GM12878 (cell line): ENCODE measurements around the gene NCOA6. TPM values are rescaled to one million over a fixed set of nuclear protein-coding genes. Genes with fewer than 3 reads are reported as not detected.
"Not testable (repeated sequence)": the region's sequence is repeated elsewhere in the genome, so short reads cannot be mapped to it uniquely, and the experiment has no call there.

ENCODE experiments used
- ATAC-seq: fragments of 200-7000 bp; cut with Tn5 transposase; 3 replicates; pipeline ENCODE4 v1.9.1; 2020; ENCODE audit warnings: mild to moderate bottlenecking, moderate library complexity
- BruUV-seq: library from RNA; stranded (reverse); fragments of 400-500 nt; replicated peaks from 2 replicates; lab custom pipeline; 2021; lab: Mats Ljungman, UMichigan
- CTCF ChIA-PET: fragments of 300-600 bp; sonication (Branson Sonifier 250); formaldehyde crosslinking; extraction: SDS; loops from one replicate; lab custom pipeline; 2021; ENCODE audit warnings: inconsistent platforms; lab: Yijun Ruan, JAX
- POLR2A ChIA-PET: fragments of 350-600 bp; formaldehyde crosslinking; extraction: SDS; loops from one replicate; lab custom pipeline; 2021; ENCODE audit warnings: inconsistent platforms; lab: Charles Lee
- RAD21 ChIA-PET: fragments of 300-600 bp; sonication (Branson Sonifier 250); formaldehyde crosslinking; loops from one replicate; lab custom pipeline; 2023; ENCODE audit warnings: antibody characterized with exemption; ENCODE audit not compliant: unreplicated experiment; lab: Charles Lee
- SMC1A ChIA-PET: fragments of 300-600 bp; sonication (Branson Sonifier 250); formaldehyde crosslinking; loops from one replicate; lab custom pipeline; 2023; ENCODE audit not compliant: unreplicated experiment, uncharacterized antibody; lab: Charles Lee
- DNase-seq: peaks from one replicate; pipeline ENCODE4 v3.0.0-alpha.2; 2011; ENCODE audit warnings: low read depth, low spot score
- FAIRE-seq: peaks from 3 replicates; lab custom pipeline; 2011; peaks lifted over from hg19 to GRCh38; lab: Jason Lieb, UNC
- H2AFZ ChIP-seq: 2 replicates; pipeline ENCODE4 v1.6.0; 2011; ENCODE audit warnings: low read depth, low read length, control low read depth; ENCODE audit not compliant: control insufficient read depth
- H3K27ac ChIP-seq: 2 replicates; pipeline ENCODE4 v1.5.1; 2011; ENCODE audit warnings: control low read depth; ENCODE audit not compliant: control insufficient read depth, insufficient read depth
- H3K27me3 ChIP-seq, 2 experiments: replicated peaks in 1 of 2; 2 replicates each; pipeline versions ENCODE4 v1.6.0 to v1.6.1; 2011; ENCODE audit warnings: low read length in 1 of 2; ENCODE audit not compliant: control insufficient read depth in 2 of 2, insufficient read depth in 2 of 2
- H3K36me3 ChIP-seq, 2 experiments: 2 replicates each; pipeline ENCODE4 v1.5.1; 2011; ENCODE audit warnings: low read length in 1 of 2; ENCODE audit not compliant: control insufficient read depth in 2 of 2, insufficient read depth in 2 of 2
- H3K4me1 ChIP-seq: 2 replicates; pipeline ENCODE4 v1.6.1; 2011; ENCODE audit warnings: mild to moderate bottlenecking, low read length, moderate library complexity, mixed read lengths; ENCODE audit not compliant: control insufficient read depth, insufficient read depth
- H3K4me2 ChIP-seq: 2 replicates; pipeline ENCODE4 v1.6.0; 2011; ENCODE audit warnings: control low read depth; ENCODE audit not compliant: control insufficient read depth, insufficient read depth
- H3K4me3 ChIP-seq: fragments of 200-600 bp; sonication (generic); 2 replicates; pipeline ENCODE4 v1.5.1; 2016
- H3K79me2 ChIP-seq: 2 replicates; pipeline ENCODE4 v1.6.0; 2011; ENCODE audit warnings: low read length; ENCODE audit not compliant: control insufficient read depth, insufficient read depth
- H3K9ac ChIP-seq: 2 replicates; pipeline ENCODE4 v1.8.0; 2011; ENCODE audit warnings: low read length, control low read depth, mixed read lengths; ENCODE audit not compliant: control insufficient read depth, insufficient read depth
- H3K9me3 ChIP-seq: replicated peaks from 3 replicates; pipeline ENCODE4 v1.5.1; 2011; ENCODE audit warnings: mild to moderate bottlenecking, low read length; ENCODE audit not compliant: control insufficient read depth, insufficient read depth
- H4K20me1 ChIP-seq: 2 replicates; pipeline ENCODE4 v1.6.0; 2011; ENCODE audit not compliant: control insufficient read depth, insufficient read depth
- FOXM1 ChIP-seq: IDR thresholded peaks from 2 replicates; pipeline ENCODE4 v1.6.1; 2012; ENCODE audit warnings: low read depth, mild to moderate bottlenecking, inconsistent platforms, low read length, moderate library complexity
- RELA ChIP-seq: fragments of 450-650 bp; IDR thresholded peaks from 2 replicates; pipeline ENCODE4 v1.8.0; 2014; ENCODE audit warnings: borderline replicate concordance; ENCODE audit not compliant: partially characterized antibody
- WGBS: methylation state at CpG from one replicate; pipeline ENCODE4 v1.1.6; 2016; ENCODE audit warnings: low lambda C conversion rate; ENCODE audit not compliant: insufficient replicate concordance, insufficient coverage; ENCODE audit errors: missing lambda C conversion rate; 5-methylcytosine and 5-hydroxymethylcytosine counted together
- in situ Hi-C: fragments of 300-500 bp; cut with MboI; formaldehyde crosslinking; loops from 9 replicates; pipeline ENCODE4 v1.14.3; 2018; ENCODE audit warnings: mixed read lengths
- intact Hi-C: fragments of 100-400 bp; cut with micrococcal nuclease; formaldehyde crosslinking; loops from one replicate; pipeline ENCODE4 v1.14.2; 2022; ENCODE audit not compliant: unreplicated experiment
- polyA plus RNA-seq, 11 experiments: library from polyadenylated mRNA; depleted of rRNA in 4 of 11; unstranded in 6 of 11; stranded (reverse) in 5 of 11; fragments of >200 nt; fragmentation: Nextera tagmentation in 4 of 11; fragmentation: Illumina TruSeq in 1 of 11; extraction: Ambion mirVana in 4 of 11; extraction: Trizol in 1 of 11; gene quantifications; 1 replicate in 1 of 11; 2 replicates in 10 of 11; pipeline versions ENCODE4 v1.2.1 to v1.2.3, GENCODE V29; 2011 to 2016; ENCODE audit warnings: inconsistent platforms in 2 of 11, missing spikeins in 2 of 11, low read depth in 1 of 11
- total RNA-seq, 4 experiments: library from RNA; depleted of rRNA in 3 of 4; stranded (reverse); fragments of >200 nt in 3 of 4; fragmentation: Illumina TruSeq in 1 of 4; extraction: Trizol in 1 of 4; gene quantifications; 2 replicates each; pipeline versions ENCODE4 v1.2.1 to v1.2.3, GENCODE V29; 2013 to 2021

Gene NCOA6
- total and polyA plus RNA-seq, 10 of the 15 experiments (the other 5 are each of a cell fraction or from before 2014, with no cell fraction given), result 6.1 to 20.6 (median 12.6) TPM

DNA sequence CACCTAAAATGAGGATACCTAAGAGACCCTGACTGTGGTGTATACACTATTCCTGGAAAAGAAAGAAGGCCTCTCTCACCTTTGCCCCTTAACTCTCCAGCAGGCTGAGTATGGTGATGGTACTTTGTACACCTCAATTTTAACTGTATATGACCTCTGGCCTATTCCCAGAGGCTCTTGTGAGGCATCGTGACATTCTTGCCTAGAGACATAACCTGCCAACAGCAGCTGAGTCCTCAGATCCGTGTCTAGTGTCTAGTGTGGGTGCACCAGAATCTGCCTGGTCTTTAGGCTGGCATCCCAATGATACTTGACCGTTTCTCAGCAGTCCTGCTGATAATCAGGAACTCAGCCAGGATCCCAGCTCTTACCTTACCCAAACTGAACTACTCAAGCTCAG lies 101.3 kb downstream of the NCOA6 start:
- Histone ChIP-seq H3K27me3 (no peaks in the 10 kb centered on the region), H2AFZ (no peak overlapping the region), H3K9ac (no peak overlapping the region), H3K79me2 (no peaks in the 10 kb centered on the region), H3K9me3 (no peaks in the 10 kb centered on the region), H3K4me2 (no peak overlapping the region), H4K20me1 (no peaks in the 10 kb centered on the region), H3K27ac (no peak overlapping the region)
- in situ Hi-C loops (no loop called here), intact Hi-C loops (no loop called here)
- CTCF ChIA-PET, result no interaction called here
- no peak for ATAC-seq
- no TSS peak for BruUV-seq
- FAIRE-seq, result no peak
- DNase-seq, result no peak
- RAD21 ChIA-PET, result no interaction called here
- no peak for TF ChIP-seq RELA
- TF ChIP-seq FOXM1, result no peak
- TF ChIP-seq, all 136 proteins: peak for 0
- peaks cover 16% of the 10 kb centered on the region for H3K4me1 ChIP-seq
- ChIA-PET SMC1A (interaction anchor here (0.7 to 2.0 kb wide), 5 partner anchors 15 to 79 kb away, joined by 3 to 6 read pairs (median 4); no protein-coding TSS in a partner anchor), POLR2A (interaction anchor here (1.6 kb wide), 1 partner anchor 24 kb away, joined by 4 read pairs; no protein-coding TSS in a partner anchor)
- H3K4me3 ChIP-seq, result no peak overlapping the region
- H3K36me3 ChIP-seq, result peaks cover 4 to 6% of the 10 kb centered on the region in 2 experiments; a peak in 3 of 4 replicates
- WGBS, result 100% methylated on average over 3 of the region's 3 CpGs

DNA sequence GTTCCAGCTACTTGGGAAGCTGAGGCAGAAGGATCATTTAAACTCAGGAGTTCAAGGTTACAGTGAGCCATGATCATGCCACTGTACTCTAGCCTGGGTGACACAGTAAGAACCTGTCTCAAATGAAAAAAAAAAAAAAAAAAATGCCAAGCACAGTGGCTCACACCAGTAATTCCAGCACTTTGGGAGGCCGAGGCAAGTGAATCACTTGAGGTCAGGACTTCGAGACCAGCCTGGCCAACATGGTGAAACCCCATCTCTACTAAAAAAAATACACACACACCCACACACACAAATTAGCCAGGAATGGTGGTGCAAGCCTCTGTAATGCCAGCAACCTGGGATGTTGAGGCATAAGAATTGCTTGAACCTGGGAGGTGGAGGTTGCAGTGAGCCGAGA lies 102.9 kb downstream of the NCOA6 start:
- H4K20me1 ChIP-seq, H3K4me2 ChIP-seq, H3K4me3 ChIP-seq, H3K36me3 ChIP-seq, RAD21 ChIA-PET, H3K9ac ChIP-seq, H3K9me3 ChIP-seq, FAIRE-seq, DNase-seq, H3K27ac ChIP-seq, H3K27me3 ChIP-seq, H2AFZ ChIP-seq, in situ Hi-C loops, BruUV-seq, intact Hi-C loops, ATAC-seq, H3K79me2 ChIP-seq: not testable (repeated sequence)
- POLR2A ChIA-PET, result interaction anchor here (0.7 to 1.7 kb wide), 3 partner anchors 10 to 1603 kb away, joined by 4 to 5 read pairs (median 5); no protein-coding TSS in a partner anchor
- SMC1A ChIA-PET, result interaction anchor here (0.6 to 1.7 kb wide), 5 partner anchors 15 to 46 kb away, joined by 3 to 5 read pairs (median 4); no protein-coding TSS in a partner anchor
- CTCF ChIA-PET, result interaction anchor here (0.7 to 1.5 kb wide), 4 partner anchors 9 to 410 kb away, joined by 3 to 5 read pairs (median 4); no protein-coding TSS in a partner anchor
- WGBS, result 56% methylated on average over 3 of the region's 3 CpGs
- peaks cover 32% of the 10 kb centered on the region for H3K4me1 ChIP-seq
